Measurements from ENCODE around the gene ATXN10.
A peak's percentile ranks its signal among the peaks of the same experiment; 100 is the strongest.
"Not testable (repeated sequence)": the region's sequence is repeated elsewhere in the genome, so short reads cannot be mapped to it uniquely, and the experiment has no call there.

The ATXN10 gene

GRCh38 chr22:45774001-45774670, 102.5 kb downstream of the ATXN10 start:
- no peak for DNase-seq
- in situ Hi-C loops (cut with MboI; ENCODE audit: low pct_unique_long_range_greater_than_20kb, low sequenced_read_pairs): no loop called here

GRCh38 chr22:45775062-45775461, 103.4 kb downstream of the ATXN10 start:
- no peak for DNase-seq
- in situ Hi-C loops (cut with MboI; ENCODE audit: low pct_unique_long_range_greater_than_20kb, low sequenced_read_pairs): no loop called here

GRCh38 chr22:45775569-45776312, 104.1 kb downstream of the ATXN10 start:
- in situ Hi-C loops (cut with MboI; ENCODE audit: low pct_unique_long_range_greater_than_20kb, low sequenced_read_pairs): no loop called here
- no peak for DNase-seq

GRCh38 chr22:45776313-45776585, 104.6 kb downstream of the ATXN10 start:
- no peak for DNase-seq
- in situ Hi-C loops (cut with MboI; ENCODE audit: low pct_unique_long_range_greater_than_20kb, low sequenced_read_pairs): no loop called here

- DNase-seq: no peak
Observed at GRCh38 chr22:45777046-45777851, 105.6 kb downstream of the ATXN10 start.

GRCh38 chr22:45777852-45778375, 106.3 kb downstream of the ATXN10 start:
- DNase-seq: no peak
- in situ Hi-C loops (cut with MboI; ENCODE audit: low pct_unique_long_range_greater_than_20kb, low sequenced_read_pairs): no loop called here

More at GRCh38 chr22:45777046-45777851, 105.6 kb downstream of the ATXN10 start:
- in situ Hi-C loops (cut with MboI; ENCODE audit: low pct_unique_long_range_greater_than_20kb, low sequenced_read_pairs): no loop called here

- DNase-seq: no peak
- in situ Hi-C loops (cut with MboI; ENCODE audit: low pct_unique_long_range_greater_than_20kb, low sequenced_read_pairs): no loop called here
Observed at GRCh38 chr22:45781459-45781858, 109.8 kb downstream of the ATXN10 start.

- DNase-seq: no peak
Observed at GRCh38 chr22:45781966-45782365, 110.3 kb downstream of the ATXN10 start.

GRCh38 chr22:45783021-45783420, 111.4 kb downstream of the ATXN10 start:
- in situ Hi-C loops (cut with MboI; ENCODE audit: low pct_unique_long_range_greater_than_20kb, low sequenced_read_pairs): no loop called here
- no peak for DNase-seq

More at GRCh38 chr22:45781966-45782365, 110.3 kb downstream of the ATXN10 start:
- in situ Hi-C loops (cut with MboI; ENCODE audit: low pct_unique_long_range_greater_than_20kb, low sequenced_read_pairs): no loop called here

GRCh38 chr22:45783690-45784089, 112.1 kb downstream of the ATXN10 start:
- DNase-seq: no peak
- in situ Hi-C loops (cut with MboI; ENCODE audit: low pct_unique_long_range_greater_than_20kb, low sequenced_read_pairs): no loop called here

GRCh38 chr22:45784357-45785277, 113.0 kb downstream of the ATXN10 start:
- no peak for DNase-seq
- in situ Hi-C loops (cut with MboI; ENCODE audit: low pct_unique_long_range_greater_than_20kb, low sequenced_read_pairs): no loop called here

- in situ Hi-C loops (cut with MboI; ENCODE audit: low pct_unique_long_range_greater_than_20kb, low sequenced_read_pairs): no loop called here
- DNase-seq: no peak
Observed at GRCh38 chr22:45785458-45785857, 113.8 kb downstream of the ATXN10 start.

GRCh38 chr22:45786726-45787125, 115.1 kb downstream of the ATXN10 start:
- in situ Hi-C loops (cut with MboI; ENCODE audit: low pct_unique_long_range_greater_than_20kb, low sequenced_read_pairs): no loop called here
- DNase-seq: no peak

- no peak for DNase-seq
- in situ Hi-C loops (cut with MboI; ENCODE audit: low pct_unique_long_range_greater_than_20kb, low sequenced_read_pairs): no loop called here
Observed at GRCh38 chr22:45787759-45788158, 116.1 kb downstream of the ATXN10 start.

- in situ Hi-C loops (cut with MboI; ENCODE audit: low pct_unique_long_range_greater_than_20kb, low sequenced_read_pairs): no loop called here
- no peak for DNase-seq
Observed at GRCh38 chr22:45788522-45788921, 116.9 kb downstream of the ATXN10 start.

- no peak for DNase-seq
- in situ Hi-C loops (cut with MboI; ENCODE audit: low pct_unique_long_range_greater_than_20kb, low sequenced_read_pairs): no loop called here
Observed at GRCh38 chr22:45790401-45790800, 118.8 kb downstream of the ATXN10 start.

GRCh38 chr22:45793161-45793560, 121.5 kb downstream of the ATXN10 start:
- no peak for DNase-seq
- in situ Hi-C loops (cut with MboI; ENCODE audit: low pct_unique_long_range_greater_than_20kb, low sequenced_read_pairs): no loop called here

- in situ Hi-C loops (cut with MboI; ENCODE audit: low pct_unique_long_range_greater_than_20kb, low sequenced_read_pairs): no loop called here
- DNase-seq: no peak
Observed at GRCh38 chr22:45793892-45794291, 122.3 kb downstream of the ATXN10 start.

- in situ Hi-C loops (cut with MboI; ENCODE audit: low pct_unique_long_range_greater_than_20kb, low sequenced_read_pairs): not testable (repeated sequence)
- DNase-seq: peak; percentile 7
Observed at GRCh38 chr22:45796009-45796408, 124.4 kb downstream of the ATXN10 start.
